Measurements from ENCODE around the gene NAV1.

The NAV1 gene

GRCh38 chr1:201586806-201587205, 47.9 kb downstream of the NAV1 start:
- Histone ChIP-seq H3K9ac (no peak overlapping the region), H3K36me3 (peaks cover 21 to 85% (median 57%) of the 10 kb centered on the region in 11 experiments), H4K20me1 (peaks cover 2 to 100% (median 95%) of the 10 kb centered on the region in 11 experiments; a peak in 19 of 22 replicates), H3K4me3 (no peak overlapping the region), H3K27ac (no peak overlapping the region), H3K9me3 (replicated peaks in 1 of 11) (no peaks in the 10 kb centered on the region), H3K4me1 (peaks cover 23 to 59% (median 43%) of the 10 kb centered on the region in 10 experiments), H3K27me3 (no peaks in the 10 kb centered on the region), H3K4me2 (peak overlapping the region in 10 of 11 experiments; percentile 11 to 81 (median 57); a peak in 14 of 22 replicates)
- TF ChIP-seq Cebpa-rat (IDR thresholded peaks at IDR 0.05): no peak

DNA sequence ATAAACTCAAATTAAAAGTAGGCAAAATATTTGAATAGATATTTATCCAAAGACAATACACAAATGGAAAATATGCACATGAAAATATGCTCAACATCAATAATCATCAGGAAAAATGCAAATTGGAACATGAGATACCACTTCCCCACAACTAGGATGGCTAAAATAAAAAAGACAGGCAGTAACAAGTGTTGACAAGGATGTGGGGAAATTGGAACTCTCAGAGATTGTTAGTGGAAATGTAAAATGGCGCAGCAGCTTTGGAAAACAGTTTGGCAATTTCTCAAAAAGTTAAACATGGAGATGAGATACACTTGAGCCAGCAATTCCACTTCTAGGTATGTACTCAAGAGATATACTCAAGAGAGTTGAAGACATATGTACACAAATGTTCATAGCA, 48.8 kb downstream of the NAV1 start:
- no peaks in the 10 kb centered on the region for H3K9me3 ChIP-seq (replicated peaks in 1 of 11)

More for the DNA sequence above, 48.8 kb downstream of the NAV1 start:
- H3K4me2 ChIP-seq: no peak overlapping the region
- H3K9ac ChIP-seq: no peak overlapping the region
- H3K36me3 ChIP-seq: peaks cover 27 to 85% (median 63%) of the 10 kb centered on the region in 11 experiments
- peaks cover 23 to 59% (median 44%) of the 10 kb centered on the region in 10 experiments for H3K4me1 ChIP-seq
- H3K4me3 ChIP-seq: no peak overlapping the region
- no peaks in the 10 kb centered on the region for H3K27me3 ChIP-seq
- peaks cover 4 to 100% (median 95%) of the 10 kb centered on the region in 11 experiments; a peak in 20 of 22 replicates for H4K20me1 ChIP-seq
- no peak for TF ChIP-seq Cebpa-rat (IDR thresholded peaks at IDR 0.05)
- H3K27ac ChIP-seq: no peak overlapping the region

Measured in BLaER1 treated with 17β-estradiol and CSF1 and Interleukin-3, amounts not matched to agents 10 nM and 100 nM (cell line).